ENCODE results near the gene HOXD10.

- TF ChIP-seq CTCF (IDR thresholded peaks at IDR 0.05): no peak
- no peak for TF ChIP-seq POLR2A (IDR thresholded peaks at IDR 0.05)
These were observed 11.8 kb downstream of the HOXD10 start for GRCh38 chr2:176128172-176128981.

All from ovary (tissue), 3 donors.